Neural crest cell (in vitro differentiated cells): Measurements from ENCODE around the gene CCDC178. TPM values are rescaled to one million over a fixed set of nuclear protein-coding genes. Genes with fewer than 3 reads are reported as not detected.
A peak's percentile ranks its signal among the peaks of the same experiment; 100 is the strongest.

Experiments
- DNase-seq: peaks from one replicate; pipeline ENCODE4 v3.0.0; 2021; ENCODE audit warnings: low read depth, mixed read lengths, low spot score
- H3K27ac Mint-ChIP-seq: one replicate; pipeline ENCODE4 v1.8.0; 2021; ENCODE audit warnings: mild to moderate bottlenecking, mixed read lengths; ENCODE audit not compliant: unreplicated experiment
- H3K27me3 Mint-ChIP-seq: 2 replicates; pipeline ENCODE4 v1.8.0; 2021; ENCODE audit warnings: low read depth, mild to moderate bottlenecking, mixed read lengths
- H3K36me3 Mint-ChIP-seq: 2 replicates; pipeline ENCODE4 v1.8.0; 2021; ENCODE audit warnings: low read depth, mild to moderate bottlenecking, mixed read lengths
- H3K4me1 Mint-ChIP-seq: 2 replicates; pipeline ENCODE4 v1.8.0; 2021; ENCODE audit warnings: mixed read lengths
- H3K4me3 Mint-ChIP-seq: one replicate; pipeline ENCODE4 v1.8.0; 2021; ENCODE audit warnings: mild to moderate bottlenecking, mixed read lengths
- H3K9me3 Mint-ChIP-seq: 2 replicates; pipeline ENCODE4 v1.8.0; 2021; ENCODE audit warnings: mixed read lengths
- total RNA-seq: library from RNA; stranded (reverse); gene quantifications from 2 replicates; pipeline ENCODE4 v1.2.1, GENCODE V29; 2021
- TF ChIP-seq, protein P1 (sequence below): fragments of 200-600 bp; sonication (generic); conservative IDR thresholded peaks from 2 replicates; pipeline ENCODE4 v1.5.0; 2021; ENCODE audit warnings: antibody characterized with exemption, mild to moderate bottlenecking

Gene CCDC178
- total RNA-seq, 1 donor from 2014 or later = 0.42 TPM

DNA sequence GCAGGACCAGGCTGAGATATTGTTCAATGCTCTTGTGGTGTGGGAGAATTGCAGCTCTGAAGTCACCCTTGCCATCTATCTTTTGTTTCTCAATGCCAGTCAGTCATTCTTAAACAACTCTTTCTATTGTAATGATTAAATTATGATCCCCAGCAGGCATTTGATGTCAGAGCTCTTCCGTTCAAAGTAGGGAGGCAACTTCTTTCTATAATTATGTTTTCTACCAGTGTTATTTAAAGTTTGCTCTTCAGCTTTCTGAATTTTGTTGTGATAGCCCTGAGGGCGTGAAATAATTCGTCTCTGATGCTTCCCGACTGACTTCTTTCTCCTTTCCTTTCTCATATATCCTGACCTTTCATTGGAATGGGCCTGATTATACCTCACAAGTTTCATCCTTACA is 506.3 kb downstream of the CCDC178 start:
- Mint-ChIP-seq H3K27me3 (no peaks in the 10 kb centered on the region), H3K4me1 (peaks cover 10% of the 10 kb centered on the region), H3K36me3 (no peaks in the 10 kb centered on the region), H3K27ac (no peak overlapping the region), H3K4me3 (no peak overlapping the region), H3K9me3 (peaks cover 5% of the 10 kb centered on the region)
- TF ChIP-seq, protein P1, sequence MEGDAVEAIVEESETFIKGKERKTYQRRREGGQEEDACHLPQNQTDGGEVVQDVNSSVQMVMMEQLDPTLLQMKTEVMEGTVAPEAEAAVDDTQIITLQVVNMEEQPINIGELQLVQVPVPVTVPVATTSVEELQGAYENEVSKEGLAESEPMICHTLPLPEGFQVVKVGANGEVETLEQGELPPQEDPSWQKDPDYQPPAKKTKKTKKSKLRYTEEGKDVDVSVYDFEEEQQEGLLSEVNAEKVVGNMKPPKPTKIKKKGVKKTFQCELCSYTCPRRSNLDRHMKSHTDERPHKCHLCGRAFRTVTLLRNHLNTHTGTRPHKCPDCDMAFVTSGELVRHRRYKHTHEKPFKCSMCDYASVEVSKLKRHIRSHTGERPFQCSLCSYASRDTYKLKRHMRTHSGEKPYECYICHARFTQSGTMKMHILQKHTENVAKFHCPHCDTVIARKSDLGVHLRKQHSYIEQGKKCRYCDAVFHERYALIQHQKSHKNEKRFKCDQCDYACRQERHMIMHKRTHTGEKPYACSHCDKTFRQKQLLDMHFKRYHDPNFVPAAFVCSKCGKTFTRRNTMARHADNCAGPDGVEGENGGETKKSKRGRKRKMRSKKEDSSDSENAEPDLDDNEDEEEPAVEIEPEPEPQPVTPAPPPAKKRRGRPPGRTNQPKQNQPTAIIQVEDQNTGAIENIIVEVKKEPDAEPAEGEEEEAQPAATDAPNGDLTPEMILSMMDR = no peak
- no peak for DNase-seq

DNA sequence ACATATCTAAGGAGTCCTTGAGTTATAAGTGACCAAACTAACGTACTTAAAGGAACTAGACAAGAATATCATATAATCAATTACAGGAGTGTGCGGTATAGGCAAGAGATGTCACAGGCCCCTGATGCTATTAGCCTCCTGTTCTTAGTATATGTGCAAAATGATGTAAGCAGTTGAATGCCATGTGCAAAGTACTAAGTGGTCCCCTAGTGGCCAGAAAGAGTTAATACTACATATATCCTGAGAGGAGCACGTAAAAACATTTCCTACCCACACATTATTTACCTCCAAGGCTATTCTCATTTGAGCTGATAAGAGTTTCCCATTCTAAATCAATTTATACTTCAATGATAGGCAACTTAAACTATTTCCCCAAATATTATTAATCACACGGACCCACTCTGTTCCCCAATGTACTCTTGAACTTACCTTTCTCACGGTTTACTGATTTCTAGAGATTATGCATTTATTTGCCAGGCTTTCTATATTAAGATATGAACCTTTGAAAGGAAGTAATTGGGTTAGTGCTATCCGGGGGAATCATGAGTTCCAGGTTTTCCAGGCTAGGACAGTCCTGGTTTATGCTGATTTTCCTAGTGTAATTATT is 509.7 kb downstream of the CCDC178 start:
- Mint-ChIP-seq H3K27ac (no peak overlapping the region), H3K4me3 (no peak overlapping the region), H3K4me1 (peaks cover 10% of the 10 kb centered on the region), H3K9me3 (peaks cover 3% of the 10 kb centered on the region), H3K36me3 (no peaks in the 10 kb centered on the region), H3K27me3 (no peaks in the 10 kb centered on the region)
- no peak for DNase-seq
- TF ChIP-seq, protein P1 = peak; percentile 76

DNA sequence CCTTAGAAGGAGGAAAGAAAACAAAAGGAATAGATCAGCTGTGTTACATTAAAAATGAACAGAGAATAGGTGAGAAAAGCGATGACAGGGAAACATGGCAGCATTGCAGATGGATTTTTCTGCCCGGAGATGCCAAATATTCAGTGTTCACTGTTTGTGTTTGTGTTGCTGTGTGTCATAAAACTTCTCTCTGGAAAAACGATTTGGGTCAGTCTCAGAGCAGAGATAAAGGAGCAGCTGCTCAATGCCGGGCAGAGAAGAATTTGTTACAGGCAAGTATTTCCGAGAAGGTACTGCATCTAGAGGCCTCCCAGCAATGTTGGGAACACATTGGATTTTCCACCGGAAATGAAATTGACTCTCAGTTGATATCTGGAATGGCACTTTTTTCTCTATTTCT is 511.3 kb downstream of the CCDC178 start:
- no peak overlapping the region for H3K27ac Mint-ChIP-seq
- no peaks in the 10 kb centered on the region for H3K36me3 Mint-ChIP-seq
- no peaks in the 10 kb centered on the region for H3K27me3 Mint-ChIP-seq
- DNase-seq = no peak
- H3K4me3 Mint-ChIP-seq = no peak overlapping the region
- peaks cover 3% of the 10 kb centered on the region for H3K9me3 Mint-ChIP-seq
- peaks cover 6% of the 10 kb centered on the region for H3K4me1 Mint-ChIP-seq
- TF ChIP-seq, protein P1 = no peak

DNA sequence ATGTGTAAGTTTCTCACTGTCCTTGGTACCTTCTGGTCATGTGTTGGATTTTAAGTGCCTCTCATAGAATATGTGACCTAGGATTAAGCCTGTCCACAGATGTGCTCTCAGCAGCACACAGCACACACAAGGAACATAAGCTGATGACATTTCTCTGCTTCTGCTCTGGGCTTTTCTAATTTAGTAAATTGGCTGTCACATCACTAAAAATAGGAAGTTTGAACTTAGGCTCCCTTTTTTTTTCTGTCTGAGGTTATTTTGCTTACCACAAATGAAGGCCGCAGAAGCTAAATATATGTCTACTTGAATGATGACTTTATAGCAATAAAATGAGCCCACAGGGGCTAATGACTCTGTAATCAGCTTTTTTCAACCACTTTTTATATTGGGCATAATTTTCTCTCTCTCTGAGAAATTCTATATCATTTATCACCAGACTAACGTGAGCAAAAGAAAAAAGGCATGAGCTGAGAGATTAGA is 517.5 kb downstream of the CCDC178 start:
- H3K27me3 Mint-ChIP-seq = no peaks in the 10 kb centered on the region
- peaks cover 12% of the 10 kb centered on the region for H3K4me1 Mint-ChIP-seq
- H3K36me3 Mint-ChIP-seq = no peaks in the 10 kb centered on the region
- no peak overlapping the region for H3K4me3 Mint-ChIP-seq
- H3K27ac Mint-ChIP-seq = no peak overlapping the region
- H3K9me3 Mint-ChIP-seq = no peaks in the 10 kb centered on the region
- no peak for DNase-seq
- TF ChIP-seq, protein P1 = no peak

DNA sequence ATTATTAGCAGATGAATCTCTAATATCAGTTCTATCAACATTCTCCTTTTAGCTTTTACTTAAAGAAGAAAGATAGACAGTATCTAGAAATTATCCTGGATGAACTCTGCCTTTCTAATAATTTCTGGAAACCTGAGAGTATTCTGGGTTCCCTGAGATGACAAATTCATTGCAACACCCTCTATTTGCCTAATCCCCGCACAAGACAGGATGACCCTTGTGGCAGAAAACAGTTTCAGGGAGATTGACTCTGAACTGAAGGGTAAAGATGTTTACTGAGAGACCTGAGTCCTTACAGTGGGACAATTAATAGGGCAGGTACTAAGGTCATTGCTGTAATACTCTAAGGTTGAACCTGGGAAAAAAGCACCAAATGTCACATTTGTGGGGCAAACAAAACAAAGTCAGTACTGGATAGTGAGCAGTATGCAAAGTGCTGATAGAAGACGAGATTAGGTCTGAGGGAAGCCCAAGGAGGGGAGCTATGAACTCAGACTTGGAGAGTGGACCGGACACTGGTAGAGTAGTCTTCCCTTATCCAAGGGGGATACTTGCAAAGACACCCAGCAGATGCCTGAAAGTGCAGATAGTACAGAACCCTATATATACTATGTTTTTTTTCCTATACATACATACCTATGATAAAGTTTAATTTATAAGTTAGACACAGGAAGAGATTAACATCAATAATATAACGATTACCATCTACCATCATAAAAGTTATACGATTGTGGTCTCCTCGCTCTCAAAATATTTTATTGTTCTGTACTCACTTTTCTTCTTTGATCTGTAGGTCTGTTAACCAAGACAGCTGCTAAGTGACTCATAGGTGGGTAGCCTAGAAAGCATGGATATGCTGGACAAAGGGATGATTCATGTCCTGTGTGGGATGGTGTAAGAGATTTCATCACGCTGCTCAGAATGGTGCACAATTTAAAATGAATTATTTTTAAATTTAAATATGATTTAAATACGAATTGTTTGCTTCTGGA is 519.4 kb downstream of the CCDC178 start:
- H3K4me1 Mint-ChIP-seq = peaks cover 12% of the 10 kb centered on the region
- no peak overlapping the region for H3K27ac Mint-ChIP-seq
- no peaks in the 10 kb centered on the region for H3K9me3 Mint-ChIP-seq
- no peaks in the 10 kb centered on the region for H3K36me3 Mint-ChIP-seq
- no peak for DNase-seq
- no peak overlapping the region for H3K4me3 Mint-ChIP-seq
- no peaks in the 10 kb centered on the region for H3K27me3 Mint-ChIP-seq
- TF ChIP-seq, protein P1 = no peak
